ENCODE results near the gene RAET1E. TPM values are rescaled to one million over a fixed set of nuclear protein-coding genes. Genes with fewer than 3 reads are reported as not detected.

Gene RAET1E
- total and polyA plus RNA-seq, 9 of the 15 experiments (the other 6 are each of a cell fraction or from before 2014, with no cell fraction given), result not detected

GRCh38 chr6:149941583-149942460, 43.9 kb upstream of the RAET1E start, which contains the start of gene ULBP2 (continued):
- TF ChIP-seq MGA (IDR thresholded peaks at IDR 0.05), result peak; percentile 88
- peak in 1 of 2 experiments; percentile 55; a peak in 1 of 4 replicates for TF ChIP-seq TEAD1 (CRISPR knock-in tag; IDR thresholded peaks at IDR 0.05)
- TF ChIP-seq RFX7 (CRISPR knock-in tag; IDR thresholded peaks at IDR 0.05), result no peak
- TF ChIP-seq ZFP1 (CRISPR knock-in tag; IDR thresholded peaks at IDR 0.05), result no peak
- TF ChIP-seq ZBTB12 (CRISPR knock-in tag; IDR thresholded peaks at IDR 0.05), result peak; percentile 35; the same call in 1 of the 2 replicates
- TF ChIP-seq SRSF9 (IDR thresholded peaks at IDR 0.05; ENCODE audit: borderline replicate concordance, low read depth, low read length), result no peak
- no peak for TF ChIP-seq GTF2A2 (tag; IDR thresholded peaks at IDR 0.05)
- no peak for TF ChIP-seq E2F4 (CRISPR knock-in tag; IDR thresholded peaks at IDR 0.05; ENCODE audit: low read depth)
- TF ChIP-seq SAFB (IDR thresholded peaks at IDR 0.05; ENCODE audit: borderline replicate concordance, low read depth, low read length), result no peak
- TF ChIP-seq EP300 (IDR thresholded peaks at IDR 0.05; ENCODE audit: low read length), result no peak
- TF ChIP-seq MCM2 (IDR thresholded peaks at IDR 0.05; ENCODE audit: low read depth), result no peak
- no peak for TF ChIP-seq MCM3 (IDR thresholded peaks at IDR 0.05)
- TF ChIP-seq ZC3H11A (IDR thresholded peaks at IDR 0.05; ENCODE audit: low read depth, low read length), result no peak

Data from K562 (cell line).